ENCODE results near the gene FAM170A. TPM values are rescaled to one million over a fixed set of nuclear protein-coding genes. Genes with fewer than 3 reads are reported as not detected.

Gene FAM170A
- total RNA-seq, 1 donor from 2014 or later, result not detected

- DNase-seq (ENCODE audit: low read depth), result no peak
- Mint-ChIP-seq H3K36me3 (ENCODE audit: low read depth, unreplicated experiment) (no peaks in the 10 kb centered on the region), H3K4me3 (ENCODE audit: unreplicated experiment) (no peak overlapping the region), H3K27ac (ENCODE audit: unreplicated experiment) (no peak overlapping the region), H3K9me3 (ENCODE audit: unreplicated experiment) (no peaks in the 10 kb centered on the region), H3K27me3 (ENCODE audit: low read depth, unreplicated experiment) (no peaks in the 10 kb centered on the region), H3K4me1 (ENCODE audit: low read depth, unreplicated experiment) (no peaks in the 10 kb centered on the region)
- H3K27ac ChIP-seq (ENCODE audit: low read depth, low read length), result no peak overlapping the region
- H3K4me1 ChIP-seq (ENCODE audit: insufficient read depth, low read length), result no peaks in the 10 kb centered on the region
- no peaks in the 10 kb centered on the region for H3K9me3 ChIP-seq (ENCODE audit: insufficient read depth, low read depth, low read length)
- no peaks in the 10 kb centered on the region for H3K36me3 ChIP-seq (ENCODE audit: insufficient read depth, low read length)
- no peaks in the 10 kb centered on the region for H3K79me2 ChIP-seq (ENCODE audit: insufficient read depth, low read length)
- no peak overlapping the region for H3K4me2 ChIP-seq (ENCODE audit: low read length)
- H2AFZ ChIP-seq (ENCODE audit: low read depth, low read length), result no peak overlapping the region
- no peak for TF ChIP-seq CTCF (IDR thresholded peaks at IDR 0.05; ENCODE audit: insufficient read depth, low read depth, low read length)
- TF ChIP-seq EZH2 (IDR thresholded peaks at IDR 0.05; ENCODE audit: insufficient read depth, low read length), result no peak
- H3K9ac ChIP-seq (ENCODE audit: low read length), result no peak overlapping the region
- no peaks in the 10 kb centered on the region for H4K20me1 ChIP-seq (ENCODE audit: insufficient read depth, low read length)
- no peak for FAIRE-seq
- no peak overlapping the region for H3K4me3 ChIP-seq (ENCODE audit: insufficient read depth, low read depth, low read length)
- H3K27me3 ChIP-seq (ENCODE audit: insufficient read depth, low read length), result no peaks in the 10 kb centered on the region
Observed at GRCh38 chr5:119596046-119596445, 33.3 kb upstream of the FAM170A start.

- Histone ChIP-seq H3K4me3 (ENCODE audit: insufficient read depth, low read depth, low read length) (no peak overlapping the region), H3K4me2 (ENCODE audit: low read length) (no peak overlapping the region), H4K20me1 (ENCODE audit: insufficient read depth, low read length) (no peaks in the 10 kb centered on the region), H3K27ac (ENCODE audit: low read depth, low read length) (no peak overlapping the region), H3K9me3 (ENCODE audit: insufficient read depth, low read depth, low read length) (no peaks in the 10 kb centered on the region), H3K9ac (ENCODE audit: low read length) (no peak overlapping the region), H3K27me3 (ENCODE audit: insufficient read depth, low read length) (no peaks in the 10 kb centered on the region), H3K36me3 (ENCODE audit: insufficient read depth, low read length) (no peaks in the 10 kb centered on the region), H2AFZ (ENCODE audit: low read depth, low read length) (no peak overlapping the region), H3K79me2 (ENCODE audit: insufficient read depth, low read length) (no peaks in the 10 kb centered on the region), H3K4me1 (ENCODE audit: insufficient read depth, low read length) (no peaks in the 10 kb centered on the region)
- TF ChIP-seq CTCF (IDR thresholded peaks at IDR 0.05; ENCODE audit: insufficient read depth, low read depth, low read length), result no peak
- TF ChIP-seq EZH2 (IDR thresholded peaks at IDR 0.05; ENCODE audit: insufficient read depth, low read length), result no peak
- Mint-ChIP-seq H3K4me1 (ENCODE audit: low read depth, unreplicated experiment) (no peaks in the 10 kb centered on the region), H3K36me3 (ENCODE audit: low read depth, unreplicated experiment) (no peaks in the 10 kb centered on the region), H3K27ac (ENCODE audit: unreplicated experiment) (no peak overlapping the region), H3K9me3 (ENCODE audit: unreplicated experiment) (no peaks in the 10 kb centered on the region), H3K27me3 (ENCODE audit: low read depth, unreplicated experiment) (no peaks in the 10 kb centered on the region), H3K4me3 (ENCODE audit: unreplicated experiment) (no peak overlapping the region)
- no peak for DNase-seq (ENCODE audit: low read depth)
- FAIRE-seq, result no peak
Observed at GRCh38 chr5:119597728-119598298, 31.5 kb upstream of the FAM170A start.

- H3K4me3 ChIP-seq (ENCODE audit: insufficient read depth, low read depth, low read length), result no peak overlapping the region
- no peak overlapping the region for H3K4me2 ChIP-seq (ENCODE audit: low read length)
- H3K4me1 Mint-ChIP-seq (ENCODE audit: low read depth, unreplicated experiment), result peaks cover 10% of the 10 kb centered on the region
- H3K4me1 ChIP-seq (ENCODE audit: insufficient read depth, low read length), result no peaks in the 10 kb centered on the region
- H3K9me3 Mint-ChIP-seq (ENCODE audit: unreplicated experiment), result peaks cover under 1% of the 10 kb centered on the region
- no peaks in the 10 kb centered on the region for H3K9me3 ChIP-seq (ENCODE audit: insufficient read depth, low read depth, low read length)
- no peak for FAIRE-seq
- no peak overlapping the region for H2AFZ ChIP-seq (ENCODE audit: low read depth, low read length)
- no peaks in the 10 kb centered on the region for H3K36me3 Mint-ChIP-seq (ENCODE audit: low read depth, unreplicated experiment)
- no peak overlapping the region for H3K27ac Mint-ChIP-seq (ENCODE audit: unreplicated experiment)
- H3K27me3 Mint-ChIP-seq (ENCODE audit: low read depth, unreplicated experiment), result no peaks in the 10 kb centered on the region
- no peak overlapping the region for H3K27ac ChIP-seq (ENCODE audit: low read depth, low read length)
- no peak overlapping the region for H3K4me3 Mint-ChIP-seq (ENCODE audit: unreplicated experiment)
- H3K79me2 ChIP-seq (ENCODE audit: insufficient read depth, low read length), result no peaks in the 10 kb centered on the region
- no peak overlapping the region for H3K9ac ChIP-seq (ENCODE audit: low read length)
- H4K20me1 ChIP-seq (ENCODE audit: insufficient read depth, low read length), result no peaks in the 10 kb centered on the region
- no peak for DNase-seq (ENCODE audit: low read depth)
- H3K27me3 ChIP-seq (ENCODE audit: insufficient read depth, low read length), result no peaks in the 10 kb centered on the region
- H3K36me3 ChIP-seq (ENCODE audit: insufficient read depth, low read length), result no peaks in the 10 kb centered on the region
- TF ChIP-seq EZH2 (IDR thresholded peaks at IDR 0.05; ENCODE audit: insufficient read depth, low read length) (no peak), CTCF (IDR thresholded peaks at IDR 0.05; ENCODE audit: insufficient read depth, low read depth, low read length) (no peak)
Observed at GRCh38 chr5:119613937-119614336, 15.4 kb upstream of the FAM170A start.

Data from astrocyte (in vitro differentiated cells and primary cell).